Esophagus squamous epithelium (tissue), 5 donors: ENCODE measurements around the gene OPTN. TPM values are rescaled to one million over a fixed set of nuclear protein-coding genes. Genes with fewer than 3 reads are reported as not detected.

Experiments
- DNase-seq: peaks from one replicate; lab custom pipeline; 2025; lab: John Stamatoyannopoulos, UW
- H3K27ac ChIP-seq, 4 donors: fragments of 200-600 bp; sonication (generic); one replicate each; pipeline ENCODE4 v1.5.1; 2016 to 2019; ENCODE audit warnings: mild to moderate bottlenecking in 1 of 4
- H3K27me3 ChIP-seq, 4 donors: fragments of 200-600 bp; sonication (generic); 1 replicate in 3 of 4; 2 replicates in 1 of 4; pipeline versions ENCODE4 v1.5.1 to v1.6.0; 2017 to 2021; ENCODE audit warnings: antibody characterized with exemption in 1 of 4
- H3K36me3 ChIP-seq, 3 donors: fragments of 200-600 bp; sonication (generic); one replicate each; pipeline ENCODE4 v1.5.1; 2016 to 2019
- H3K4me1 ChIP-seq, 3 donors: fragments of 200-600 bp; sonication (generic); one replicate each; pipeline ENCODE4 v1.5.1; 2017 to 2019
- H3K4me3 ChIP-seq, 4 donors: fragments of 200-600 bp; sonication (generic); 1 replicate in 3 of 4; 2 replicates in 1 of 4; pipeline ENCODE4 v1.5.1; 2016 to 2019; ENCODE audit warnings: mild to moderate bottlenecking in 2 of 4, moderate library complexity in 1 of 4
- H3K9me3 ChIP-seq, 3 donors: fragments of 200-600 bp; sonication (generic); one replicate each; pipeline ENCODE4 v1.5.1; 2016 to 2019
- POLR2A ChIP-seq, 4 donors: fragments of 450-650 bp; IDR thresholded peaks; one replicate each; pipeline ENCODE4 v1.6.1; 2017; ENCODE audit warnings: antibody characterized with exemption in 4 of 4, mild to moderate bottlenecking in 4 of 4, moderate library complexity in 3 of 4
- WGBS, 2 donors: methylation state at CpG; one replicate each; pipeline ENCODE4 v1.1.5; 2018; 5-methylcytosine and 5-hydroxymethylcytosine counted together
- intact Hi-C: fragments of 100-400 bp; cut with DNase I; formaldehyde crosslinking; loops from one replicate; pipeline ENCODE4 v1.15.0; 2022
- total RNA-seq, 4 donors: library from RNA; depleted of rRNA; stranded (reverse); fragments of >200 nt; gene quantifications; one replicate each; pipeline ENCODE4 v1.1.0, GENCODE V29; 2016
- TF ChIP-seq, protein P1 (sequence below), 6 experiments: fragments of 450-650 bp in 4 of 6; fragments of 200-600 bp in 2 of 6; sonication (generic) in 2 of 6; IDR thresholded peaks; one replicate each; pipeline ENCODE4 v1.5.1; 2016 to 2019; ENCODE audit warnings: antibody characterized with exemption in 6 of 6, mild to moderate bottlenecking in 4 of 6, moderate library complexity in 4 of 6
- donor health status: DM: yes; HTN: yes; CAD: no.

Gene OPTN
- total RNA-seq, 4 donors from 2014 or later, result 23.3 to 46.9 (median 33.6) TPM

DNA sequence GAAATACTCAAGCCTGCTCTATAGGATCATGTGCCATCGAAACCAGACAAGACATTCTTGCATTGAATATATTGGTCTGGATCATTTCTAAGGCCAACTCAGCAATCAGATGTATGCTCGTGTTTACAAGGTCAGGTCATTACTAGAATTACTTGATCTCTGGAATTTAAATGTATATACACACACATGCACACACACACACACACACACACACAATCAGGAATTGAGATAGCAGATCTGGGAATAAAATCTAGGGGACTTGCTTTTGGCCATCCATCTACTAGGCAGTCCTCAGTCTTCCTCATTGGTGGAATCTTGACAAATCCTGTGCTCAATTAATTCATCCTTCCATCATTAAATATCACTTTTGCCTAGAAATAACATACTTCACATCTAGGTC is 3.6 kb downstream of the OPTN start:
- DNase-seq, result no peak
- peaks cover 5 to 74% (median 17%) of the 10 kb centered on the region in 3 donors for H3K4me1 ChIP-seq
- WGBS, 2 donors, result 90 to 94% methylated on average over 2 of the region's 2 CpGs

DNA sequence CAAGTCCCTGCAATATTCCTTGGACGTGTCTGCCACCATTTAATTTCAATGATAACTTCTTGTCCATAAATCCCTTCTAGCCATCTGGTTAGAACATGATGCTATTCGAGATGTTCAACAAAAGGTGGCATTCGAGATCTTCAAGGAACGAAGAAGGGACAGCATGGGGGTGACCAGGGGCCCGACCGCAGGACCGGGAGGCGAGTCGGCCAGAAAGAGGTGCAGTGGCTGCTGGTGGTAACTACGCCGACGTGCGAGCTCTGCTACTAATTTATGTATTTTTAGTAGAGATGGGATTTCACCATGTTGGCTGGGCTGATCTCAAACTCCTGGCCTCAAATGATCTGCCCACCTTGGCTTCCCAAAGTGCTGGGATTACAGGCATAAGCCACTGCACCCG is 4.7 kb downstream of the OPTN start:
- intact Hi-C loops, result no loop called here
- H3K9me3 ChIP-seq, result no peaks in the 10 kb centered on the region
- no peak for DNase-seq
- no peaks in the 10 kb centered on the region for H3K27me3 ChIP-seq
- no peak for TF ChIP-seq POLR2A (IDR thresholded peaks at IDR 0.05)
- TF ChIP-seq, protein P1, sequence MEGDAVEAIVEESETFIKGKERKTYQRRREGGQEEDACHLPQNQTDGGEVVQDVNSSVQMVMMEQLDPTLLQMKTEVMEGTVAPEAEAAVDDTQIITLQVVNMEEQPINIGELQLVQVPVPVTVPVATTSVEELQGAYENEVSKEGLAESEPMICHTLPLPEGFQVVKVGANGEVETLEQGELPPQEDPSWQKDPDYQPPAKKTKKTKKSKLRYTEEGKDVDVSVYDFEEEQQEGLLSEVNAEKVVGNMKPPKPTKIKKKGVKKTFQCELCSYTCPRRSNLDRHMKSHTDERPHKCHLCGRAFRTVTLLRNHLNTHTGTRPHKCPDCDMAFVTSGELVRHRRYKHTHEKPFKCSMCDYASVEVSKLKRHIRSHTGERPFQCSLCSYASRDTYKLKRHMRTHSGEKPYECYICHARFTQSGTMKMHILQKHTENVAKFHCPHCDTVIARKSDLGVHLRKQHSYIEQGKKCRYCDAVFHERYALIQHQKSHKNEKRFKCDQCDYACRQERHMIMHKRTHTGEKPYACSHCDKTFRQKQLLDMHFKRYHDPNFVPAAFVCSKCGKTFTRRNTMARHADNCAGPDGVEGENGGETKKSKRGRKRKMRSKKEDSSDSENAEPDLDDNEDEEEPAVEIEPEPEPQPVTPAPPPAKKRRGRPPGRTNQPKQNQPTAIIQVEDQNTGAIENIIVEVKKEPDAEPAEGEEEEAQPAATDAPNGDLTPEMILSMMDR (IDR thresholded peaks at IDR 0.05), result no peak
- peaks cover 0 to 25% (median 0%) of the 10 kb centered on the region in 3 donors for H3K36me3 ChIP-seq
- 95 to 98% methylated on average over 14 of the region's 14 CpGs for WGBS, 2 donors
- H3K27ac ChIP-seq, result no peak overlapping the region
- peaks cover 0 to 65% (median 17%) of the 10 kb centered on the region in 3 donors for H3K4me1 ChIP-seq
- H3K4me3 ChIP-seq, result no peak overlapping the region

More for the DNA sequence above, 3.6 kb downstream of the OPTN start:
- intact Hi-C loops, result no loop called here
- no peaks in the 10 kb centered on the region for H3K9me3 ChIP-seq
- H3K27ac ChIP-seq, result no peak overlapping the region
- TF ChIP-seq POLR2A (IDR thresholded peaks at IDR 0.05), result no peak
- TF ChIP-seq, protein P1 (IDR thresholded peaks at IDR 0.05), result no peak
- H3K4me3 ChIP-seq, result no peak overlapping the region
- H3K27me3 ChIP-seq, result no peaks in the 10 kb centered on the region
- H3K36me3 ChIP-seq, result peaks cover 0 to 13% (median 0%) of the 10 kb centered on the region in 3 donors

DNA sequence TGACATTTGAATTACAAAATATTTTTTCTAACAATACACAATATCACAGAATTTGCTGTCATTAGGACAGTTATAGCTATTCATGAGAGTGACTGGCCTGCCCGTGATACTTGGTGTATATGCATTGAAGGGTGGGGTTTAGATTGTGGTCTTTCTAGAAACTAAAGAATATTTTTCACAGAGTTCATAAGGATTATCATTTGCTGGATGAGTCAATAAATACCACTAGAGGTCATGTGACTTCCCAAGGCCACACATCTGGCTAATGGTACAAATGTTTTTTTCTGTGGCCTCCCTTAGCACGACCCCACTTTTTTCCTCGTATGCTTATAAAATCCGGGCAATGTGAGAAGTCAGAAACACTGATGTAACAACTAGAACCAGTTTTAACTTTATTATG is 5.2 kb downstream of the OPTN start:
- Histone ChIP-seq H3K4me1 (peaks cover 0 to 65% (median 17%) of the 10 kb centered on the region in 3 donors), H3K27me3 (no peaks in the 10 kb centered on the region), H3K9me3 (no peaks in the 10 kb centered on the region), H3K36me3 (peaks cover 0 to 30% (median 0%) of the 10 kb centered on the region in 3 donors), H3K4me3 (no peak overlapping the region), H3K27ac (no peak overlapping the region)
- no peak for DNase-seq
- TF ChIP-seq, protein P1 (IDR thresholded peaks at IDR 0.05), result no peak
- no peak for TF ChIP-seq POLR2A (IDR thresholded peaks at IDR 0.05)
- intact Hi-C loops, result no loop called here
- WGBS, 2 donors, result 68 to 85% methylated on average over 4 of the region's 4 CpGs

DNA sequence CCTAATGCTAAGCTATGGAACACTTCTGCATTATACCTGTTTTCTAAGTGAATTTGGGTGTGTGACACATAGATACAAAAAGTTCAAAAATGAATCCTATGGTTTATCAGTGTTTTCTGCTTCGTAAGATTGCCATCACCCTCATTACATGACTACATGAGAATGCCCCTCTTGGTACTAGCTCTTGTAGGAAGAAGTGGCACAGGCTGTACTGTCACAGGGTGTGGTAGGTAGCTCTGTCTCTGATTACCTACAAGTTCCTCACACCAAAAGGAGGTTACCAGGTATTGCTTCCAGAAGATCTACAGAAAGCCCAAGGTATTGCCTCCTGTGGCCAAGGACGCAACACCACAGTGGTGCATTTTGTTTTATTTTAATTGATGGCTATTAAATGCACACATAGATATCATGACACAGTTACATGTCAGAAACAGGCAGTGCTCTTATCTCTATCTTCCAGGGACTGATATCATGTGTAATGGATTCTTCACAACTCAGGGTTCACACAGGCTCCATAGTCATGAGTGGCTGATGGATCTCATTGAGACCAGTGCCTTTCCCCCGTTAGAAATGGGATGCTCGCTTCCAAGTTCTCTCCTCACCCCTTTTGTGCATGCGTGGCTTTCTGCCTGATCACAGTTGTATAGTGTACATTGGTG is 6.6 kb downstream of the OPTN start:
- H3K27ac ChIP-seq, result no peak overlapping the region
- no peak for DNase-seq
- 89 to 95% methylated on average over 5 of the region's 5 CpGs for WGBS, 2 donors
- H3K9me3 ChIP-seq, result no peaks in the 10 kb centered on the region
- intact Hi-C loops, result no loop called here
- H3K4me1 ChIP-seq, result peaks cover 0 to 55% (median 17%) of the 10 kb centered on the region in 3 donors
- TF ChIP-seq, protein P1 (IDR thresholded peaks at IDR 0.05), result no peak
- TF ChIP-seq POLR2A (IDR thresholded peaks at IDR 0.05), result no peak
- peaks cover 0 to 43% (median 0%) of the 10 kb centered on the region in 3 donors for H3K36me3 ChIP-seq
- no peaks in the 10 kb centered on the region for H3K27me3 ChIP-seq
- no peak overlapping the region for H3K4me3 ChIP-seq

DNA sequence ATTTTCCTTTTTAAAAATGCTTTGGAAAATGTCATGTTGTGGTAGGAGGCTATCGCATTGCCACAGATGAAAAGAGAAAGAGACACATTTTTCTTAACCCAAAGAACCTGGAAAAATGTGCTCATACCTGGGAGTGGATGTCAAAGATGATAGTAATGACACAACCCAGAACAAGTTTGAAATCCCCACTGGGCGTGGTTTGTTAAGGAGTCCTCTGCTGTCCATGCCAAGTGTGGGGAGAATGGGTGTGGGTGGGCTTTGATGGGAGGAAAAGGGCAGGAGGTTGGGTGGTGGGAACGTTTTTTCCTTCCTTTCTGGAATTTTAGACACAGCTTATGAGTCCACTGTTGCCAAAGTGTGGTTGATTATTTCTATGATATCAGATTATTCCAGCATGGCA is 10.9 kb downstream of the OPTN start:
- H3K27me3 ChIP-seq, result no peaks in the 10 kb centered on the region
- no peak overlapping the region for H3K4me3 ChIP-seq
- peaks cover 0 to 23% (median 3%) of the 10 kb centered on the region in 3 donors for H3K4me1 ChIP-seq
- TF ChIP-seq, protein P1 (IDR thresholded peaks at IDR 0.05), result no peak
- TF ChIP-seq POLR2A (IDR thresholded peaks at IDR 0.05), result no peak
- 58 to 81% methylated on average over 3 of the region's 3 CpGs for WGBS, 2 donors
- DNase-seq, result no peak
- intact Hi-C loops, result no loop called here
- no peak overlapping the region for H3K27ac ChIP-seq
- peaks cover 0 to 68% (median 11%) of the 10 kb centered on the region in 3 donors for H3K36me3 ChIP-seq
- H3K9me3 ChIP-seq, result no peaks in the 10 kb centered on the region
